RPMI7951 (cell line): ENCODE results near the gene ARHGAP15. TPM values are rescaled to one million over a fixed set of nuclear protein-coding genes. Genes with fewer than 3 reads are reported as not detected.
A peak's percentile ranks its signal among the peaks of the same experiment; 100 is the strongest.

Experiments used
- DNase-seq: peaks from one replicate; pipeline ENCODE4 v3.0.0-alpha.2; 2012; ENCODE audit warnings: low read depth
- total RNA-seq: library from RNA; depleted of rRNA; stranded (reverse); fragments of >200 nt; shearing (Covaris generic); gene quantifications from 2 replicates; pipeline ENCODE4 v1.2.3, GENCODE V29; 2014

Gene ARHGAP15
- total RNA-seq, 1 experiment from 2014 or later = 1.9 TPM

DNA sequence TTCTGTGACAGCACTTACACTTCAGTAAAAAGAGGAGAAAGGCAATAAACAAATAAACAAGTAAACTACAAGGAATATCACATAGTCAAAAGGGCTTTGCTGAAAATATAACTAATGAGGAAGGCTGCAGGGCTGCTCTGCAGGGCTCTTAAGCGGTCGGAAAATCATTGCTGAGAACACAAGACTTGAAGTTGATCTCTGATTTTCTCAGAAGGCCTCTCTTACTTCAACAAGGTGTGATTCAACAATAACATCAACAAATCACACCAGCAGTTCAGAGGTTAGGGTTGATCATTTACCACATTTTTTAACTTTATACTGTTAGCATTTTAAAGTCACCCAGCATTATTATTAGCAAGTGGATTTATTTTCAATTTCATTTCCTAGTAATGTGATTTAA lies 215.6 kb downstream of the ARHGAP15 start:
- DNase-seq = no peak

DNA sequence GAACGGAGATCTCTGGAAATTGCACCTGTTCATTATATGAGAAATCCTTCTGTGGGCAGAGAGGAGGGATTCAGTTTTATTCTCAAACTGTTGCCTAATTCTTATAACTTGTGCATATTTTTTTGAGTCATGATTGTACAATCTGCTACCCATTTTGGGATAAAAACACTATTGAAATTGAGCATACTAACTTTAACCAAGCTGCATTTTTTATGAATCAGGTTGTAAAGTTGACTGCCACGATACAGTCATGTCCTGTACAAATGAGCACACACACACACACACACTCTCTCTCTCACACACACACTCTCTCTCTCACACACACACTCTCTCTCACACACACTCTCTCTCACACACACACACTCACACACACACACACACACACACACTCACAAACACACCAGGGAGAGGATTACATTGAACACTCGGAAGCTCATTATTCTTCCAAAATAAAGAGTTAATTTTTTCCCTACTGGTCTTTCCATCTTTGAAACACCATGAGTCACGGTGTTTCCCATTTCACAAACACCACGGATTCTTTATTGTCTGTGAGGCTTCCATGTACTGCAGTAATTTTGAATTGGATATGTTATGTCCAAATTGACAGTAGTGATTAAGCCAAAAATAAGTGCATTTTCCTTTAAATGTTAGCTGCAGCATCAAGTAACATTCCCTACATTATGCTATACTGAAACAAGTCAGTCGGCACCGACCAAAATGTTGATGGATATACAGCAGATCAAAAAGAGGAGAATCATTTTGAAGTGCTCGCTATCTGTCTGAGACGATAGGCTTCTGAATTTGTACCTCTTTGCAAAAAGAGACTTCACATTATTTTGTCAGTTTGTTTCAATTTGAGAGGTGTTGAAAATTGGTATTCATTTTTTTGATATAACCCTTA lies 216.9 kb downstream of the ARHGAP15 start:
- DNase-seq = peak; percentile 1

DNA sequence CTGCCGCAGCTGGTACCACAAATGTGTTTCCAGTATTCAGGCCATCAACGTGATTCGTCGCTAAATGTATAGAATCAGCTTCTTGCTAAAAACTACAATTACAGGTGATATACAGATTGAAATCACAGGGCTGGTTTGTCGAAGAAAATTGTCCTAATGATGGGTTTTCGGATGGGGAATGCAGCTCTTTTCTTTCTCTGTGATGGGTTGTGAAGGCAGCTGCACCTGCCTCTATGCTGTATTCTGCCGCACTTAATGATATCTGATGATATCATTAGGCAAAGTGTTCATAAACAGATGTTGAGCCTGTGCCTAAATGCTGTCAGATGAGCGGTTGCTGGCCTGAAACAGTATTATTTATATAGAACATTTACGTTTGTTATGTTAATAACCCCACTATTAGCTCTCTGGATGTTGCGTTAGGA lies 218.1 kb downstream of the ARHGAP15 start:
- no peak for DNase-seq

- DNase-seq = no peak
Measured at GRCh38 chr2:143347901-143348414, 218.7 kb downstream of the ARHGAP15 start.

GRCh38 chr2:143354050-143354750 lies 225.0 kb downstream of the ARHGAP15 start:
- no peak for DNase-seq

DNA sequence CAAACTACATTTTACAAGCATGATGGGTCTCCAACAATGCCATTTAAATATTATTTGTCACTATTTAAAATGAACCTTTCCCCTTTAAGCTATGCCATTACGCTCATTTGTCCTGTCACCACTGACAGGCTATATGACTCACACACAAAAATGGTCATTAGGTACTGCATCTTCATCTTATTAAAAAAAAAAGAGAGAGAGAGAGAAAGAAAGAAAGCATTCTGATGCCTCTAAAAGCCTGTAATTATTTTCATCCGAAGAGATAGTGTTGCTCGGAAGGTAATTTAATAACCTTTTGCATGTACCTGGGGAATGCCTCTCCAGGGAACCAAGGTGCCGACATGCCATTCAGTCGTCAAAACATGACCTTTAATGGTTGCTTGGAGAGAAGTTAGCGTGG lies 226.7 kb downstream of the ARHGAP15 start:
- DNase-seq = no peak

DNA sequence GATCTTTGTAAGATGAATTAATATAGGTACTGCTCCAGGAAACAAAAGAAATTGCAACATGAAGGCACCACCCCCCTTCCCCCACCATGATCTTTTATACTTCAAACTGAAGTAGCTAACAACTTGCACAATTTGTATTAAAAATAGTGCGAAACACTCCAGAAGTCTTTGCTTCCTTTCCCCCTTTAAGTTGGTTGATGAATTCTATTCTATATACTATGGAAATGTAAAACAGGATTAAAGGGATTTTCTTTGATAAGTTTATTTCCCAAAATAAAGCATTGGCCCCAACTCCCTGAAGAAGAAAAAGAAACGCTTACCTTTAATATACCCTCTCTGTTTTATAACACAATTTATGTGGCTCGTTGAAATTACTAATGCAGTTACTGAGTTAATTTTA lies 227.1 kb downstream of the ARHGAP15 start:
- DNase-seq = no peak

DNA sequence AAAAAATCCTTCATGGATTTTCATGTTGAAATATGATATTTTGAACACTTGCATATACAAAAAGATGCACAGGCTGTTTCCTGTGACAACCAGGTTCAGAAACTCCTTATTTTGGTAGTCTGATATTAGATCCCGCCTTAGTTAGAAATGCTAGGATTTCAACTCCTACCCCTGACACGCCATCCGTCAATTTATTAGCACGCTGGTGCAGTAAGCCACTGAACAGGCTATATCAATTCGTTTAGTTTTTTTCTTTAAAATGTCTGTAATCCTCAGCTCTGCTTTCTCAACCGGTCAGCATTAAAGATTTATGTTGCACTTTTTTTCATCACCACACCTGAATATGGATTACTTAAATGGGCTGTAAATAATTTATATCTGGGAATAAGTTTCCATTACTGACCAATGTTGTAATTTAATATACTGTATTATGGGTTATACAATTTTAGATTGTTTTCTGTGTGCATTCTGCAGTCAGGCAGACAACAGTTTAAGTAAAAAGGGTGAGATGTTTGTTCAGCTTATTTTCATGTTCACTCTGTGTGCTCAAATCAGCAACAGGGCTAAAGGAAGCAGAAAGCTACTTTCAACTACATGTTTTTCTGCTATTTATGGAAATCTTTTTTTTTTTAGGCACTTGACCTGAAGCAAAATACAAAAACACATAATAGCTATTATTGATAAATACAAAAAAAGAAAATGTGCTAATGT lies 227.7 kb downstream of the ARHGAP15 start:
- no peak for DNase-seq

DNA sequence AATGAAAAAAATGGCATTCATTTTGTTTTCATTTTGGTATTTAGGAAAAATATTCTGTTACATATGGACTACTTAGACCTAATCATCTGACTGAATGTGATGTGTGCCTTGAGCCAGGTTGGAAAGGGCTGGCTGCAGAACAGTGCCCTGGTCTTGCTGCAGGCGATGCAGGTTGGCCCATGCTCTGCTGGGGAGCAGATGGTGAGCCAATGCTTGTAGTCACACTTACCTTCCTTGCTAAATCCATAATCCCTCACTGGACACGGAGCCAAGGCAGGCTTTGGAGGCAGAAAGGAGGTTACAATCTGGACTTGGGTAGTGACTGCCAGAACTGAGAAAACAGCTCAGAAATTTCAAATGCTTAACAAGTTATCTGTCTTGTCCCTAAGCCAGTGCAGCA lies 228.7 kb downstream of the ARHGAP15 start:
- DNase-seq = no peak

DNA sequence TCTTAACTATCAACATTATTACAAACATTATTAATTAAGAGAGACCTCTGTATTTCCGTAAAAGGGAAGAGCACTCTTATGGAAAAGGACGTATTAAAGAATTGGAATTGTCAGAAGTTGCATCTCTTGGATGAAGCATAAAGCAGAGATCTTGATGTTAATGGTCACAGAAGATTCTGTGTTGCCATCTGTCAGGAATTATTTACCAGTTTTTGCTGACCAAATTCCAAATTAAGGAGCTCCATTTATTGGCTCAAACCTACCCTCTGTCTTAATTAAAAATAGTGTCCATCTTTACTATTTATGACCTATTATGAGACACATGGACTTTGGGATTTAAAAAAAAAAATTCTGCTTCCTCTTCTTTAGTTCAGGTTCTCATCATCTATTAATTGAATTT lies 232.1 kb downstream of the ARHGAP15 start:
- no peak for DNase-seq

- DNase-seq = no peak
Measured at GRCh38 chr2:143371616-143372015, 242.4 kb downstream of the ARHGAP15 start.

DNA sequence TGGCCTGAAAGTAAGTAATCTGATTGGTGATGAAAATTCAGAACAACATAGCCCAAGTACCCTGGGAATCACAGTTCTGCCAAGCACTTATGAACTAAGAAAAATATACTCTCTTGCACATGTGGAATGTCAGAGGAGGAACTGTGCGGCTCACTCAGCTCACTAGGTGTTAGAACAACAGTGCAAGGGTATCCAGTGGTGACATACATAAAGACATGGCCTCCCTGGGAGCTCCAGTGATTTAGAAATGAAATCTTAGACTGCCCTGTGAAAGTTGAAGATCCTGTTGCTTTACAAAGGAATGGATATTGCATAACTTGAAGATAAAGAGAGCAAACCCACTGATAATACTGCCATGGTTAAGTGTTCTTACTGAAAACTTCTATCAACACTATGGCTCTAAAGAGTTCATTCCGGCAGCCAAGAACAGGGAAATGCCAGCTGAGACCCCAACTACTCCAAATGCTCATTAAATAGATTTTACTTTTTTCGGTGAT lies 246.2 kb downstream of the ARHGAP15 start:
- no peak for DNase-seq

- DNase-seq = no peak
Measured at GRCh38 chr2:143378996-143379395, 249.8 kb downstream of the ARHGAP15 start.

GRCh38 chr2:143379955-143380354 lies 250.7 kb downstream of the ARHGAP15 start:
- DNase-seq = no peak

- no peak for DNase-seq
Measured at GRCh38 chr2:143382573-143382972, 253.4 kb downstream of the ARHGAP15 start.

DNA sequence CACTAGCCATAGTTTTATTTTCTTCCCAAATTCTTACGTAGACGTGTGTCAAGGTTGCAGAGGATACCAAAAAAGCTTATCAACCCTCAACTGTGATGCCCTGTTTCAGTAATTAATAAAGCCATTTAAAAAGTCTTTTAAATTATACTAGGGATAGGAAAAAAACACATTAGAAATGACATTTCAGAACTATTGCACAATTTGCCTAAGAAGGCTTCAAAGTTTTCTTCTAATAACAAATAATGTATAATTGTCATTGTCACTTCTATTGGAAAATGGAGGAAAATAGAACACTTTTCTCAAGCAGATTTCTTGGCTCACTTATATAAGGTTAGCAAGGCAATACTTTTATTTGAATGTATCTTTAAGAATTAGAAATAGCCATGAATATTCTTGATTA lies 253.8 kb downstream of the ARHGAP15 start:
- DNase-seq = no peak

GRCh38 chr2:143384111-143384510 lies 254.9 kb downstream of the ARHGAP15 start:
- no peak for DNase-seq

DNA sequence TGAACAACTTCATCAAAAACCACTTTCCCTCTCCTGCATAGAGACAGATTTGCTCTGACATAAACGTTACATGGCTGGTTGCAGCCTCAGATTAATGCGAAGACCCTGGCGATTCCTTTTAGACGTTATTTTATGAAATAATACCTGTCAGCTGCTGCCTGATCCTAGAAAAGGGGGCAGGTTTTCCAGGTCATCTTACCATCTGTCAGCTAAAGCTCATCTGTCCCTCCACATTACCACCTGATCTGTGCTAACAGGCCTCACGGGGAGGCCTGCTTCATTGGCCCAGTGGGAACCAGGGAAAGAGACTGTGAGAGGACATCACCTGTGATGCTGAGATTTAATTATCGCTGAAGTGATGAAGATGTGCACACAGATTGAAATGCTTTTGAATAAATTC lies 261.0 kb downstream of the ARHGAP15 start:
- no peak for DNase-seq

DNA sequence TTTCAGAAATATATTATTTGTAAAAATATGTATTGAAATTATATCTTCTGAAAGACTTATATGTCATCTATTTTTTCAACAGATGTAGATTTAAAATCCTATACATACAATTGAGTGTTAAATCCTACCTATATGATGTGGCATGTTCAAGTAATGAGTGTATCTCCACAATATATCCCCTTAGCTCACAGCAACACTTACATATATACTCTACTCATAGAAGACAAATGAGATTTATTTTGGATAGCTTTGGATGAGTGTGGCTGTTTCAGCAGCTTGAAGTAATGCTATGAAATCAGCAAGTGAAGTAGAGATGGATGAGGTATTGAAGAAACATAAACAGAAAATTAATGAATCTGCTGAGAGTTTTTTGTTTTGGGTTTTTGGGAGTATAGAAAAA lies 263.1 kb downstream of the ARHGAP15 start:
- no peak for DNase-seq

DNA sequence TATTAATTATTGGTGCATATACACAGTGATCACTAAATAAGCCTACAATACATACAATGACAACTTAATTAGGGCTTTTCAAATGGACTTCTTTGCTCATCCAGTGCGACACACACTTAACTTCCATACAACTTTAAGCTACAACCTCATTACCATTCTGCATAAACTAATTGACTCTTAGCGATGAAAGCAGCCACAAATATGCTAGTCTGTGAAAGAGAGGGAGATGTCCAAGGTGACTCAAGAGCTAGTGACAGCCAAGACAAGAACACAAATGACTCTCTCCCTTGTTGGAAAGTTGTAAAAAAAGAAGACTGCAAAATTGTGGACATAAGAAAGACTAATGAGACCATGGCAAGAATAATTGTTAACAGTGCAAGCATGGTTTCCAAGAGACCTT lies 264.8 kb downstream of the ARHGAP15 start:
- DNase-seq = no peak

DNA sequence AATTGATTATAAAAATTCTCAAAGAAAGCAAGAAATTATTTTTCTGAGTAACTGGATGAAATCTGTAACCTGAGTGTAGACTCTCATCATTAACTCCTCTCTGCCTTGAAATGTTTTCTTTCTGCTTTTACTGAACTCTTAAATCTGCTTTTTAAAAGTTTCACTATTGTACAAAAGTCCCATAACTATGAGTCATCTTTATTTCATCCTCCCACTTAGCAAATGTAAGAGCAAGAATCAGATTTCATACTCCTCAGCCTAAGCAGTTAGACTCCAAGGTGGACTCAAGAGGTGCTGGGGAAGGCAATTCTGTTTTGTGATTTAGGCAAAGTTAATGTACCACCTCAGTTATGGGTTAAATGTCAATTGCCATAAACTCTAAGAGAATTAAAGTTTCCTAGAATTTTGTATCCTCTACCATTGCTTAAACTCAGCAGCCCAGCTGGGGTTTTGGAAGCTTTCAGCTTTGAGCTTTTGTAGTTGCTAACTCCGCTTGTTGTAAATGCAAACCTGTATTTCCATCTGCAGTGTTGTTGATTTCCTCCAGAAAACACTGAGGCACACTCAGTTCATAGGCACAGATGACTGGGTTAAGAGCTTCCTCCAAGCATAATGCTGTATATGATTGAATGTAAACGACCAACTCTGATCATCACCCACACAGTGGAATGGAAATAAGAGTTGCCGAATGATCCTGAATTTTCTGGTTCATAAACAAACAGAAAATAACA lies 268.8 kb downstream of the ARHGAP15 start:
- DNase-seq = no peak
